Activated gamma-delta T cell treated with anti-CD3 and anti-CD28 coated beads, Interleukin-2, amount 50 U/mL, for 16 hours (primary cell): ENCODE measurements around the gene KCNE1.
"Not testable (repeated sequence)": the region's sequence is repeated elsewhere in the genome, so short reads cannot be mapped to it uniquely, and the experiment has no call there.

ENCODE experiments used
- DNase-seq: peaks from one replicate; pipeline ENCODE4 v3.0.0-alpha.2; 2020; ENCODE audit warnings: low read depth

Gene KCNE1

DNA sequence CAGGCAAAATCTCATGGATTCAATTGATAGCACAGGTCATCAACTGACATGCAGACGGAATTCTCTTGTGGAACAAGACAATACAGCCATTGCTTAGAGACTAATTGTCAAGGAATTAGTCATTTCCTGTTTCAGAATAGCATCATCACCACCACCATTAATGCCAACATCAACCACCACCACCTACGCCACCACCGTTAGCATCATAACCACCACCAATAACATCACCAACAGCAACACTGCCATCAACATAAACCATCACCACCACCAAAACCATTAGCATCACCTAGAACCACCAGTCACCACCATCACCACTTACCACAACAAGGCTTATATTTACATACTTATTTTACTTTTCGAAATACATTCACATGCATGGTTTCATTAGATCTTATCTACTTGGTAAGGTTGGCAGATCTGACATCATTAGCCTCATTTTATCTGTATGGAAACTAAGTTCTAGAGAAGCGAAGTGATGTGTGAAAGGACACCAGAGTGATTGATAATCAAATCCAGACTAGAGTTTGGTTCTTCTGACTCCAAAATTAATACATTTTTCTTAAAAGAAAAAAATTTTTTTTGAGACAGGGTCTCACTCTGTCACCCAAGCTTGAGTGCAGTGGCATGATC lies 94.4 kb downstream of the KCNE1 start:
- not testable (repeated sequence) for DNase-seq

DNA sequence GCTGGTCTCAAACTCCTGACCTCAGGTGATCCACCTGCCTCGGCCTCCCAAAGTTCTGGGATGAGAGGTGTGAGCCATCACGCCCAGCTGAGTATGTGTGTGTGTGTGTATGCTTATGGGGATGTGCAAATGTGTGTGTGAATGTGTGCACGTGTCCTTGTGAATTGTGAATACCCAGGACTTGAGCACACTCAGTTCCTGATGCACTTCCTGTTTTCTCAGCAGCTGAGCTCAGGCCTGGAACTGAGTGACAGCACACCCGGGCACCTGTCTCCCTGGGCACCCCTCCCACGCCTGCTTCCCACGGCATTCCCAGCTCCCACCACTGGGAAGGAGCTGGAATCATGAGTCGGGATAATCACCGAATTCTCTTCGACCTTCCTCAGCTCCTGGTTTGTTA lies 104.7 kb downstream of the KCNE1 start:
- not testable (repeated sequence) for DNase-seq

DNA sequence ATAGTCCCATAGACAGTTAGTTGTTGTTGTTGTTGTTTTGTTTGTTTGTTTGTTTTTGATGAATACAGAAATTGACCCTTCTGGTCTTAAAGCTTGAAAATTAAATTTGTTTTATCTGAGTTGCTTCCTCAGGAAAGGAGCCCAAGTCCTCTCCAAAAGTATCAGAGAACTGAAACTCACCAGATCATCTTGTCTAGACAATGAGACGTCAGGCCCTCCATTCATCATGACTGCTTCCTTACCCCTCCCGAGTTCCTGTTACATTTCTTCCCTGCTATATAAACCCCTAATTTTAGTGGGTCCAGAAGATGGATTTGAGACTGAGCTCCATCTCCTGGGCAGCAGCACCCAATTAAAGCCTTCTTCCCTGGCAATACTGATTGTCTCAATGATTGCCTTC lies 105.3 kb downstream of the KCNE1 start:
- not testable (repeated sequence) for DNase-seq

DNA sequence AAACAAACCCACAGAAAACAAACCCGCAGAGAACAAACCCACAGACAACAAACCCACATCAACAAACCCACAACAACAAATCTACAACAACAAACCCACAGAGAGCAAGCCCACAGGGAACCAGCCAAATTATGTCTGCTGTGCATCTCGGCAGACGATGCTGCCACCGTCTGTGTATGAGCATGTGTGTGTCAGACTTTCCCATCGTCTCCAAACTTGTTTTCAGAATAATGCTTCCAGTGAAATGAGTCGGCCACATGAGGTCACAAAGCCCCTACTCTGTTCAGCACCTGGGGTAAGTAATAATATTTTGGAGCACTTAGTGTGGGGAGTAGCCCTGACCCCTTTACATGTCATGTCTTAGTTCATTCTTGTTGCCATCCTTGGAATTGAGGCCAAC lies 105.9 kb downstream of the KCNE1 start:
- DNase-seq: not testable (repeated sequence)

DNA sequence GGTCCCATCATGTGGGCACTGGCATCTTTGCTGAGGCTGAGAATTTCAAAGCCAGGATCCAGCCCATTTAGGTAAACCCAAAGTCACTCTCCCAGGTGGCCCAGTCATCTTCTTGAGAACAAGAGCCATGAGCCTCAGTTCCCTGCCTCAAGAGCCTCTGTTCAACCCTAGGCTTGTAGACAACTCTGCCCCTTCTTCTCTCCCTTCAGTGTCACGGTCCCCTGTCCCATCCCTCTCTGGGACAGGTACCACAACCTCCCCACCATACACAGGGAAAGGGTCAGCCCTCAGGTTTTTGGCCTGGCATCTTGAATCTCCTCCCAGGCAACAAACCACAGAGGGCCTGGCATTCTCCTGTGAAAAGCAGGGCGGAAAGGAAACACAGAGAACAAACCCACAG lies 106.3 kb downstream of the KCNE1 start:
- not testable (repeated sequence) for DNase-seq

DNA sequence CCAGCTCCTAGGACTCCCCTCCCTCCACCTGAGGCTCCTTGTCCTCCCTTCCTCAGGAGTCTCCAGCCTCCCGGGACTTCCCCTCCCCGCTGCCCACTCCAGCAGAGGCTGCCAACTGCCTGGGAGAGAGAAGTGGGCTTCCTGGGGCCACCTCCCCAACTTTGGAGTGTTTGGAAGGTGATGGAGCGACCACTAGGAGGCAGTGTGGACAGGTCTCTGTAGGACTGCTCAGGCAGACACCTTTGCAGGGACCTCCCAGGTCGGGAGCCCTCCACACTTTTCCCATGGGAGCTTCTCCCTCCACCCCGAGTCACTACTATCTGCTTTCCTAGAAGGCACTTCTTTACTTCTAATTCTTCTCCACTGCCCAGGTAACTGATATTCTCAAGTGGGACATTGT lies 107.3 kb downstream of the KCNE1 start:
- DNase-seq: not testable (repeated sequence)

DNA sequence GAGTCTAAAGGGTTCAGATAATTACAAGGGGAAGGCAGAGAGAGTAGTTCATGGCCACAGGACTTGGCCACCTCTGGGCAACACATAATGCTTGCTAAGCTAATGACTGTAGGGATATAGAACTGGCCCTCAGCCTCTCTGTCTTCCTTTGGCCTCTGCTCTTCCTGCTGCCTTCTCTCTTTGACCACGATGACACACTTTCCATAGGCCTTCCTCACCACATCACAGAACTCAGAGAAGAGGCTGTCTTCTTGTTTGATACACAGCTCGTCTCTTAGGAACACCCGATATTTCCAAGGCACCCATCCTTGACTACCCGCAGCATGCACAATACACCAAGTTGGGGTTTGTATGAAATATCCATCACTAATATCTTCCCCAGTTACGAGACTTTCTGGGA lies 111.5 kb downstream of the KCNE1 start:
- not testable (repeated sequence) for DNase-seq
